Spleen (tissue), 7 donors: Measurements from ENCODE around the gene RSPH3.
A peak's percentile ranks its signal among the peaks of the same experiment; 100 is the strongest.
"Not testable (repeated sequence)": the region's sequence is repeated elsewhere in the genome, so short reads cannot be mapped to it uniquely, and the experiment has no call there.

ENCODE experiments used
- CTCF ChIP-seq, 11 experiments: fragments of 200-600 bp in 7 of 11; fragments of 450-650 bp in 4 of 11; sonication (generic) in 4 of 11; IDR thresholded peaks in 8 of 11; conservative IDR thresholded peaks in 3 of 11; 1 replicate in 7 of 11; 2 replicates in 4 of 11; pipeline versions ENCODE4 v1.4.0 to v1.8.0; 2016 to 2021; ENCODE audit warnings: antibody characterized with exemption in 11 of 11, inconsistent platforms in 4 of 11, mild to moderate bottlenecking in 1 of 11
- POLR2A ChIP-seq, 3 donors: fragments of 450-650 bp; IDR thresholded peaks; one replicate each; pipeline ENCODE4 v1.5.1; 2017; ENCODE audit warnings: antibody characterized with exemption in 3 of 3, mild to moderate bottlenecking in 1 of 3
- POLR2AphosphoS5 ChIP-seq, 3 donors: sonication (generic); formaldehyde crosslinking; IDR thresholded peaks; one replicate each; pipeline ENCODE4 v1.5.1; 2017; ENCODE audit warnings: antibody characterized with exemption in 3 of 3
- donor health status: DM: no; HTN: no; CAD: no; lungs with moderate emphysema.
- donor health status: DM: no; HTN: no; CAD: no.
- donor health status: DM: no; HTN: no; CAD: no.

GRCh38 chr6:159038318-159038717 lies 38.3 kb upstream of the RSPH3 start:
- TF ChIP-seq CTCF (IDR thresholded peaks at IDR 0.05 in 8 of 11, conservative IDR thresholded peaks at IDR 0.05 in 3 of 11); POLR2A (IDR thresholded peaks at IDR 0.05): not testable (repeated sequence)
- peak; percentile 9 to 52 (median 25) for TF ChIP-seq POLR2AphosphoS5 (IDR thresholded peaks at IDR 0.05)
